ENCODE data around the gene DOCK2.
"Not testable (repeated sequence)": the region's sequence is repeated elsewhere in the genome, so short reads cannot be mapped to it uniquely, and the experiment has no call there.

Gene DOCK2

GRCh38 chr5:169717288-169717687 lies 80.2 kb downstream of the DOCK2 start:
- no peak for DNase-seq (ENCODE audit: low read depth, low spot score)

GRCh38 chr5:169719360-169720314 lies 82.6 kb downstream of the DOCK2 start:
- DNase-seq (ENCODE audit: low read depth, low spot score): no peak

GRCh38 chr5:169721771-169722170 lies 84.7 kb downstream of the DOCK2 start:
- DNase-seq (ENCODE audit: low read depth, low spot score): no peak

- DNase-seq (ENCODE audit: low read depth, low spot score): no peak
Observed at GRCh38 chr5:169723103-169723831, 86.2 kb downstream of the DOCK2 start.

GRCh38 chr5:169724303-169725087 lies 87.4 kb downstream of the DOCK2 start:
- no peak for DNase-seq (ENCODE audit: low read depth, low spot score)

GRCh38 chr5:169725665-169726064 lies 88.6 kb downstream of the DOCK2 start:
- DNase-seq (ENCODE audit: low read depth, low spot score): not testable (repeated sequence)

GRCh38 chr5:169728418-169728817 lies 91.3 kb downstream of the DOCK2 start:
- no peak for DNase-seq (ENCODE audit: low read depth, low spot score)

GRCh38 chr5:169731221-169731620 lies 94.1 kb downstream of the DOCK2 start:
- DNase-seq (ENCODE audit: low read depth, low spot score): no peak

- no peak for DNase-seq (ENCODE audit: low read depth, low spot score)
Observed at GRCh38 chr5:169732841-169733240, 95.8 kb downstream of the DOCK2 start.

GRCh38 chr5:169735913-169736312 lies 98.8 kb downstream of the DOCK2 start:
- DNase-seq (ENCODE audit: low read depth, low spot score): no peak

- no peak for DNase-seq (ENCODE audit: low read depth, low spot score)
Observed at GRCh38 chr5:169736653-169737052, 99.6 kb downstream of the DOCK2 start.

- DNase-seq (ENCODE audit: low read depth, low spot score): no peak
Observed at GRCh38 chr5:169740435-169740834, 103.4 kb downstream of the DOCK2 start.

GRCh38 chr5:169742771-169743296 lies 105.8 kb downstream of the DOCK2 start:
- DNase-seq (ENCODE audit: low read depth, low spot score): no peak

GRCh38 chr5:169744336-169744735 lies 107.3 kb downstream of the DOCK2 start:
- DNase-seq (ENCODE audit: low read depth, low spot score): no peak

- DNase-seq (ENCODE audit: low read depth, low spot score): no peak
Observed at GRCh38 chr5:169745441-169746146, 108.5 kb downstream of the DOCK2 start.

GRCh38 chr5:169746147-169746694 lies 109.1 kb downstream of the DOCK2 start:
- no peak for DNase-seq (ENCODE audit: low read depth, low spot score)

GRCh38 chr5:169748174-169748573 lies 111.1 kb downstream of the DOCK2 start:
- DNase-seq (ENCODE audit: low read depth, low spot score): no peak

GRCh38 chr5:169749295-169749694 lies 112.2 kb downstream of the DOCK2 start:
- DNase-seq (ENCODE audit: low read depth, low spot score): no peak

GRCh38 chr5:169751490-169751889 lies 114.4 kb downstream of the DOCK2 start:
- no peak for DNase-seq (ENCODE audit: low read depth, low spot score)

GRCh38 chr5:169752566-169752965 lies 115.5 kb downstream of the DOCK2 start:
- not testable (repeated sequence) for DNase-seq (ENCODE audit: low read depth, low spot score)

- DNase-seq (ENCODE audit: low read depth, low spot score): no peak
Observed at GRCh38 chr5:169753795-169754194, 116.7 kb downstream of the DOCK2 start.
